ENCODE results near the gene CHERP. TPM values are rescaled to one million over a fixed set of nuclear protein-coding genes. Genes with fewer than 3 reads are reported as not detected.

The CHERP gene
- total RNA-seq, 6 donors from 2014 or later = 10.8 to 38.6 (median 22.0) TPM

- H3K4me3 ChIP-seq = no peak overlapping the region
- TF ChIP-seq CTCF (IDR thresholded peaks at IDR 0.05) = peak in 3 of 6 experiments; percentile 7 to 12 (median 8)
- no peak for TF ChIP-seq EP300 (IDR thresholded peaks at IDR 0.05)
- TF ChIP-seq POLR2AphosphoS5 (IDR thresholded peaks at IDR 0.05) = no peak
- no peak for TF ChIP-seq POLR2A (IDR thresholded peaks at IDR 0.05)
- WGBS, 2 donors = 90% methylated on average over 5 to 12 of the region's 12 CpGs
- DNase-seq (peak in 1 of 2 donors; percentile 64), ATAC-seq (ENCODE audit: low FRiP score in 2 of 2) (no peak)
- peaks cover 64 to 100% (median 99%) of the 10 kb centered on the region in 4 donors for H3K36me3 ChIP-seq
- H3K4me1 ChIP-seq = no peaks in the 10 kb centered on the region
- H3K27ac ChIP-seq = no peak overlapping the region
- no peaks in the 10 kb centered on the region for H3K27me3 ChIP-seq
- no peaks in the 10 kb centered on the region for H3K9me3 ChIP-seq
These were observed 14.2 kb downstream of the CHERP start for GRCh38 chr19:16527971-16528521.

GRCh38 chr19:16527334-16527935 lies 14.8 kb downstream of the CHERP start:
- ATAC-seq (ENCODE audit: low FRiP score in 2 of 2) (no peak), DNase-seq (peak in 1 of 2 donors; percentile 27)
- no peak overlapping the region for H3K4me3 ChIP-seq
- no peaks in the 10 kb centered on the region for H3K9me3 ChIP-seq
- H3K36me3 ChIP-seq = peaks cover 67 to 100% (median 99%) of the 10 kb centered on the region in 4 donors
- no peak overlapping the region for H3K27ac ChIP-seq
- 93 to 96% methylated on average over 7 to 9 of the region's 14 CpGs for WGBS, 2 donors
- no peak for TF ChIP-seq POLR2AphosphoS5 (IDR thresholded peaks at IDR 0.05)
- no peak for TF ChIP-seq POLR2A (IDR thresholded peaks at IDR 0.05)
- TF ChIP-seq CTCF (IDR thresholded peaks at IDR 0.05) = no peak
- TF ChIP-seq EP300 (IDR thresholded peaks at IDR 0.05) = no peak
- no peaks in the 10 kb centered on the region for H3K27me3 ChIP-seq
- H3K4me1 ChIP-seq = no peaks in the 10 kb centered on the region

- WGBS, 2 donors = 99% methylated on average over 21 to 29 of the region's 29 CpGs
These were observed 16.3 kb downstream of the CHERP start for GRCh38 chr19:16525751-16526481.

GRCh38 chr19:16524991-16525734 lies 17.1 kb downstream of the CHERP start:
- H3K27me3 ChIP-seq = no peaks in the 10 kb centered on the region
- 98% methylated on average over 35 to 38 of the region's 54 CpGs for WGBS, 2 donors
- ATAC-seq (ENCODE audit: low FRiP score in 2 of 2) = no peak
- peaks cover 60 to 100% (median 98%) of the 10 kb centered on the region in 4 donors for H3K36me3 ChIP-seq
- no peaks in the 10 kb centered on the region for H3K4me1 ChIP-seq
- no peak overlapping the region for H3K27ac ChIP-seq
- DNase-seq = peak in 1 of 2 donors; percentile 83
- TF ChIP-seq POLR2A (IDR thresholded peaks at IDR 0.05) = no peak
- no peak for TF ChIP-seq POLR2AphosphoS5 (IDR thresholded peaks at IDR 0.05)
- no peak for TF ChIP-seq CTCF (IDR thresholded peaks at IDR 0.05)
- no peak for TF ChIP-seq EP300 (IDR thresholded peaks at IDR 0.05)
- H3K9me3 ChIP-seq = no peaks in the 10 kb centered on the region
- no peak overlapping the region for H3K4me3 ChIP-seq

More at GRCh38 chr19:16525751-16526481, 16.3 kb downstream of the CHERP start:
- DNase-seq (peak in 1 of 2 donors; percentile 75), ATAC-seq (ENCODE audit: low FRiP score in 2 of 2) (no peak)
- Histone ChIP-seq H3K36me3 (peaks cover 61 to 100% (median 98%) of the 10 kb centered on the region in 4 donors), H3K4me1 (no peaks in the 10 kb centered on the region), H3K9me3 (no peaks in the 10 kb centered on the region), H3K27ac (no peak overlapping the region), H3K4me3 (no peak overlapping the region), H3K27me3 (no peaks in the 10 kb centered on the region)
- TF ChIP-seq CTCF (IDR thresholded peaks at IDR 0.05) (no peak), EP300 (IDR thresholded peaks at IDR 0.05) (no peak), POLR2A (IDR thresholded peaks at IDR 0.05) (no peak), POLR2AphosphoS5 (IDR thresholded peaks at IDR 0.05) (no peak)

All from upper lobe of left lung (tissue), 6 donors.